Endodermal cell (in vitro differentiated cells): ENCODE results near the gene CCDC150. TPM values are rescaled to one million over a fixed set of nuclear protein-coding genes. Genes with fewer than 3 reads are reported as not detected.

Experiments
- DNase-seq: peaks from one replicate; pipeline ENCODE4 v3.0.0-alpha.2; 2017
- H3K27ac ChIP-seq: 2 replicates; pipeline ENCODE4 v1.5.1; 2013; ENCODE audit warnings: mild to moderate bottlenecking, low read depth, low read length, moderate library complexity
- H3K27me3 ChIP-seq: 2 replicates; pipeline ENCODE4 v1.6.1; 2013; ENCODE audit warnings: mild to moderate bottlenecking, low read length, moderate library complexity; ENCODE audit not compliant: insufficient read depth, control insufficient read depth, poor library complexity, severe bottlenecking
- H3K36me3 ChIP-seq: 2 replicates; pipeline ENCODE4 v1.7.0; 2013; ENCODE audit warnings: mild to moderate bottlenecking, low read length, moderate library complexity; ENCODE audit not compliant: control insufficient read depth, insufficient read depth
- H3K4me1 ChIP-seq: one replicate; pipeline ENCODE4 v1.7.0; 2013; ENCODE audit warnings: low read length; ENCODE audit not compliant: control insufficient read depth, insufficient read depth
- H3K4me3 ChIP-seq: 2 replicates; pipeline ENCODE4 v1.5.1; 2013; ENCODE audit warnings: mild to moderate bottlenecking, low read length, moderate library complexity
- H3K9ac ChIP-seq: 2 replicates; pipeline ENCODE4 v1.6.1; 2013; ENCODE audit warnings: mild to moderate bottlenecking, low read length, moderate library complexity; ENCODE audit not compliant: poor library complexity, severe bottlenecking; ENCODE audit errors: extremely low read depth
- H3K9me3 ChIP-seq: 2 replicates; pipeline ENCODE4 v1.6.1; 2013; ENCODE audit warnings: mild to moderate bottlenecking, low read length, moderate library complexity; ENCODE audit not compliant: control insufficient read depth
- H3K27ac Mint-ChIP-seq: 2 replicates; pipeline ENCODE4 v1.8.0; 2020; ENCODE audit warnings: mixed read lengths
- H3K27me3 Mint-ChIP-seq: 2 replicates; pipeline ENCODE4 v1.8.0; 2021; ENCODE audit warnings: mild to moderate bottlenecking, mixed read lengths; ENCODE audit not compliant: insufficient read depth
- H3K36me3 Mint-ChIP-seq: 2 replicates; pipeline ENCODE4 v1.8.0; 2020; ENCODE audit warnings: low read depth, mixed read lengths
- H3K4me1 Mint-ChIP-seq: 2 replicates; pipeline ENCODE4 v1.8.0; 2020; ENCODE audit warnings: mixed read lengths
- H3K4me3 Mint-ChIP-seq: 2 replicates; pipeline ENCODE4 v1.8.0; 2020; ENCODE audit warnings: mild to moderate bottlenecking, moderate library complexity, mixed read lengths
- H3K9me3 Mint-ChIP-seq: 2 replicates; pipeline ENCODE4 v1.8.0; 2020; ENCODE audit warnings: mild to moderate bottlenecking, mixed read lengths
- CTCF ChIP-seq: fragments of 200-600 bp; sonication (generic); conservative IDR thresholded peaks from 2 replicates; pipeline ENCODE4 v1.5.0; 2021; ENCODE audit warnings: antibody characterized with exemption, mild to moderate bottlenecking
- WGBS, 2 experiments: methylation state at CpG; one replicate each; pipeline versions ENCODE4 v1.1.5 to v1.1.7; 2013; ENCODE audit warnings: missing lambda C conversion rate in 2 of 2, mixed read lengths in 1 of 2; ENCODE audit not compliant: insufficient coverage in 1 of 2, insufficient read length in 1 of 2; 5-methylcytosine and 5-hydroxymethylcytosine counted together
- total RNA-seq, 2 donors: library from RNA; stranded (reverse); fragmentation: NEBNext Ultra II Directional in 1 of 2; extraction: Animal tissue kit (Norgen Biotek cat#: 25700) in 1 of 2; gene quantifications; 2 replicates in 1 of 2; 3 replicates in 1 of 2; pipeline ENCODE4 v1.2.1, GENCODE V29; 2021

Gene CCDC150
- total RNA-seq, 2 donors from 2014 or later = 25.4 to 42.9 TPM

- Histone ChIP-seq H3K9ac (no peak overlapping the region), H3K36me3 (no peaks in the 10 kb centered on the region), H3K9me3 (no peaks in the 10 kb centered on the region), H3K4me3 (peak overlapping the region; percentile 97), H3K27me3 (no peaks in the 10 kb centered on the region), H3K27ac (no peak overlapping the region), H3K4me1 (peaks cover 3% of the 10 kb centered on the region)
- DNase-seq = no peak
- Mint-ChIP-seq H3K27ac (no peak overlapping the region), H3K4me3 (peak overlapping the region; percentile 83), H3K36me3 (no peaks in the 10 kb centered on the region), H3K27me3 (no peaks in the 10 kb centered on the region), H3K4me1 (peaks cover 22% of the 10 kb centered on the region), H3K9me3 (no peaks in the 10 kb centered on the region)
- no peak for TF ChIP-seq CTCF
- 90 to 93% methylated on average over 9 to 19 of the region's 19 CpGs for WGBS, 2 experiments
Observed at GRCh38 chr2:196638765-196639164, 750 bp upstream of the CCDC150 start.

- no peaks in the 10 kb centered on the region for H3K9me3 Mint-ChIP-seq
- no peak for DNase-seq
- TF ChIP-seq CTCF = no peak
- peaks cover 22% of the 10 kb centered on the region for H3K4me1 Mint-ChIP-seq
- peak overlapping the region; percentile 83 for H3K4me3 Mint-ChIP-seq
- Histone ChIP-seq H3K9me3 (no peaks in the 10 kb centered on the region), H3K27me3 (no peaks in the 10 kb centered on the region), H3K4me1 (peaks cover 3% of the 10 kb centered on the region), H3K27ac (peak overlapping the region; percentile 48), H3K4me3 (peak overlapping the region; percentile 97), H3K9ac (peak overlapping the region; percentile 68), H3K36me3 (no peaks in the 10 kb centered on the region)
- H3K27me3 Mint-ChIP-seq = no peaks in the 10 kb centered on the region
- H3K27ac Mint-ChIP-seq = peak overlapping the region; percentile 96
- WGBS, 2 experiments = 2 to 7% methylated on average over 11 to 12 of the region's 12 CpGs
- no peaks in the 10 kb centered on the region for H3K36me3 Mint-ChIP-seq
Observed at GRCh38 chr2:196640031-196640548, 575 bp downstream of the CCDC150 start.

GRCh38 chr2:196649202-196649601 is 9.7 kb downstream of the CCDC150 start:
- Histone ChIP-seq H3K4me1 (no peaks in the 10 kb centered on the region), H3K27ac (no peak overlapping the region), H3K36me3 (peaks cover 17% of the 10 kb centered on the region), H3K9me3 (peaks cover 63% of the 10 kb centered on the region), H3K4me3 (no peak overlapping the region), H3K9ac (no peak overlapping the region), H3K27me3 (no peaks in the 10 kb centered on the region)
- WGBS, 2 experiments = 94% methylated on average over 4 of the region's 4 CpGs; no CpG with 5 or more reads in 1 of the 2 experiments
- no peak for DNase-seq
- H3K4me3 Mint-ChIP-seq = no peak overlapping the region
- H3K27me3 Mint-ChIP-seq = no peaks in the 10 kb centered on the region
- H3K27ac Mint-ChIP-seq = no peak overlapping the region
- H3K9me3 Mint-ChIP-seq = peaks cover 60% of the 10 kb centered on the region
- TF ChIP-seq CTCF = no peak
- peaks cover 64% of the 10 kb centered on the region for H3K36me3 Mint-ChIP-seq
- H3K4me1 Mint-ChIP-seq = no peaks in the 10 kb centered on the region
